ENCODE data around the gene APIP. TPM values are rescaled to one million over a fixed set of nuclear protein-coding genes. Genes with fewer than 3 reads are reported as not detected.

Gene APIP
- polyA plus RNA-seq, 1 donor from 2014 or later: 17.2 TPM

DNA sequence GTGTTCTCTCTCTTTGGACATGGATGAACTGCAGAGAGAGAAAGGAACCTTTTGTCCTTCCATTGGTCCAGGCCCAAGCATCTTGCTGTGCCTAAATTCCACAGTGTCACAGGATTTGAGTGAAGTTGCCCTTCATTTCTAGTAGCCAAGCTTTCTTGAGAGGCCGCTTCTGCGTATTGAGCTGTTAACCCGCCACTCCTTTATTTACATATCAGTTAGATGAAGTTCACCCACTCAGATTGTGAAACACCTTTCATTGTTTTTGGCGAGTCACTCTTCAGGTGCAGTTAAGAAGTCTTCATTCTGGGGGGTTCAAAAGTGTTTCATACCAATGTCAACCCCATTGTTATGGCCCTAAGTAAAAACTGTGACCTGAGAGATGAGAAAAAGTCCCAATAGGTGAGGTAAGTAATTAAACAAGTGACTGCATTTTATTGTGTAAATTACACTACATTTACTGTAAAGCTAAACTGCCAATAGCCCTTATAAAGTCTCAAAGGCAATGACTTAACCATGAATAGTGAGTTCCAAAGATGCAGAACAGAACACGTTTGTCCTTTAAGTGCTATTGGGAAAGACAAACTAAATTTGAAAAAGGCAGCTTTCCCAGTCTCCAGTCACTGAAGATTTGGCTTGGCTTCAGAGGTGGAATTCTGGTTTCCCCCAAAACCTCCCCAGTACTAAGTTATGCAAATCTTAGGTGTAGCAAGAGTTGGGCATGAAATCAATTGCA is 61.0 kb downstream of the APIP start:
- Mint-ChIP-seq H3K4me1 (no peaks in the 10 kb centered on the region), H3K36me3 (peaks cover 1% of the 10 kb centered on the region), H3K27me3 (peaks cover 3% of the 10 kb centered on the region), H3K4me3 (no peak overlapping the region), H3K9me3 (no peaks in the 10 kb centered on the region), H3K27ac (no peak overlapping the region)

DNA sequence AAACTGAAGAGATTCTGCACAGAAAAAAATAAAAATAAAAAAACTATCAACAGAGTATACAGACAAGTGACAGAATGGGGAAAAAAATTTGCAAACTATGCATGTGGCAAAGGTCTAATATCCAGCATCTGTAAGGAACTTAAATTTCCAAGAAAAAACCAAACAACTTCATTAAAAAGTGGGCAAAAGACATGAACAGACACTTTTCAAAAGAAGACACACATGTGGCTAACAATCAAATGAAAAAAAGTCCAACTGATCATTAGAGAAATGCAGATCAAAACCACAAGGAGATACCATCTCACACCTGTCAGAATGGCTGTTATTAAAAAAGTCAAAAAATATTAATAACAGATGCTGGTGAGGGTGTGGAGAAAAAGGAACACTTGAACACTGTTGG is 64.3 kb downstream of the APIP start:
- Mint-ChIP-seq H3K27me3 (peaks cover 4% of the 10 kb centered on the region), H3K36me3 (peaks cover 3% of the 10 kb centered on the region), H3K9me3 (no peaks in the 10 kb centered on the region), H3K4me3 (no peak overlapping the region), H3K27ac (no peak overlapping the region), H3K4me1 (no peaks in the 10 kb centered on the region)

DNA sequence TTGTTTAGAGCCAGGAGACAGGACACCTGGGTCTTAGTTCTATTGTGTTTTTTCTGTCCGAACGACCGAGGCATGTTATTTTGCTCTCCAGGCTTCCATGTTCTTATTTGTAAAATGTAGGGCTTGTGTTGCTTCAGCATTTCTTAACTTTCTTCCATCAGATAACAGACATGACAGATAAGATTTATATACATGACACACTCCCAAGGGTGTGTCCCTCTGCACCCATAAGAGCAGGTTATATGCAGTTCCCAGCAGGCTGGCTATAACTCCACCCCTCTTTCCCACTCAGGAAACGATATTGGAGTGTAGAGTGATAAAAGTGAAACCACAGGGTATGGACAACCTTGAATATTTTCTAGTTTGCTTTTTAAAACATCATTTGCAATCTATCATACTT is 65.8 kb downstream of the APIP start:
- H3K9me3 Mint-ChIP-seq: no peaks in the 10 kb centered on the region
- no peak overlapping the region for H3K27ac Mint-ChIP-seq
- no peaks in the 10 kb centered on the region for H3K4me1 Mint-ChIP-seq
- peaks cover 4% of the 10 kb centered on the region for H3K36me3 Mint-ChIP-seq
- no peak overlapping the region for H3K4me3 Mint-ChIP-seq
- H3K27me3 Mint-ChIP-seq: peaks cover 5% of the 10 kb centered on the region

DNA sequence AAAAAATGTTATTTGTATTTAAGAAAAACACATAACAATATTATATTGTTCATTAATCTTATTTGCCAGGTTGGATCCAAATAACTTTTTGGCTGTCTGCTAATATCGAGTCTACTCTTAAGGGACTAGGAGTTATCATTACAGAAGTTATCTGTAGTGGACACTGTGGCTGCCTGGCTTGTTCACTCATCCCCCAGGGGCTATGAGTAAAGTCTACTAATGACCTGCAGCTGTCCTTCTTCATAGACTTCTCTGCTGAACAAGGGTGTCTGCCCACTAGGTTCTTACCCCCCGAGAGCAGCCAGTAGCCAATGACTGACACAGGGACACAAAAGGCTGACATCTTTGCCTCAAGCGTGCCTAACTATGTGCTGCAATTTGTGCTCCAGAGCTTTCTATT is 69.7 kb downstream of the APIP start:
- H3K4me3 Mint-ChIP-seq: no peak overlapping the region
- H3K4me1 Mint-ChIP-seq: no peaks in the 10 kb centered on the region
- H3K9me3 Mint-ChIP-seq: no peaks in the 10 kb centered on the region
- H3K27ac Mint-ChIP-seq: no peak overlapping the region
- peaks cover 3% of the 10 kb centered on the region for H3K27me3 Mint-ChIP-seq
- H3K36me3 Mint-ChIP-seq: peaks cover 3% of the 10 kb centered on the region

DNA sequence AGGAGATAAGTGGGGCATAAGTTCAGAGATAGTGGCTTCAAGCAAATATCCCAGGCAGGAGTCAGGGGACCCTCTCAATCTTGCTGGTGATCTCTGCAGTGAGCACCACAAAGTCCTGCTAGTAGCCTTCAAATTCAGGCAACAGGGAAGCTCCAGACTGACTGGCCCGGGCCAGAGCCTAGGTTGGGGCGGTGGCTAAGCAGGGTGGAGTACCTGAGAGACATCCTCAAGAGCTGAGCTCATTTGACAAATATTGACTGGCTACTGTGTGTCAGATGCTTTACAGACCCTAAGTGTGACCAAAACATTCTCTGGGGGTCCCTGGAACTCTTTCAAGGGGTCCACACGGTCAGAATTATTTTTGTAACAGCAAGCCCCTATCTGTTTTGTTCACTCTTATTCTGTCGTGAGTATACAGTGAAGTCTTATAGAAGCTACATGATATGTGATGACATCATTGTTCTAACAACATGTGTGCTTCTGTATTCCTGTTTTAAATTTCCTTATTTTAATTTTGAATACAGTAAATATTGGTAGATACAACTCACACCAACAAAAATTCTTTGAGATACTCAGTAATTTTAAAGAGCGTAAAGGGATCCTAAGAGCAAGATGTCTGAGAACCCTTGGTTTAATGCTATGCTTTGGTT is 71.6 kb downstream of the APIP start:
- H3K36me3 Mint-ChIP-seq: peaks cover 3% of the 10 kb centered on the region
- H3K27me3 Mint-ChIP-seq: peaks cover 3% of the 10 kb centered on the region
- no peaks in the 10 kb centered on the region for H3K4me1 Mint-ChIP-seq
- H3K9me3 Mint-ChIP-seq: no peaks in the 10 kb centered on the region
- H3K4me3 Mint-ChIP-seq: no peak overlapping the region
- H3K27ac Mint-ChIP-seq: no peak overlapping the region

DNA sequence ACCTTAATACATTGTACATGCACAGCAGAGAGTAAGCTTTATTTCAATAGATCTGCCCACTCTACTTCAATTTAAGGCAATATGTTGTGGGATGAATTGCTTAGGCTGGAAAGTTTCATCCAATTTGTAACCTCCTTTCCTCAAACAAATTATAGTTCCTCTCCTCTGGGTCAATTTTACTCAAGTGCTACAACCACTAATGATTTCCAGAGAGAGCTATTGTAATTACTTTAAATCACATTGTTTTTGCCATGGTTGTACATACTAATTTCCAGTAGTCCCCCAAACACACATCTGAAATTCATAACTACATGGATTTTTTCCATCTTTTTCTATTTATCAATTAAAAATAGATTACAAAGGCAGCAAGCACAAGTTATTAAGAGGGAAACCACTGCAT is 72.9 kb downstream of the APIP start:
- Mint-ChIP-seq H3K9me3 (no peaks in the 10 kb centered on the region), H3K27me3 (peaks cover 3% of the 10 kb centered on the region), H3K4me3 (no peak overlapping the region), H3K36me3 (peaks cover 3% of the 10 kb centered on the region), H3K4me1 (no peaks in the 10 kb centered on the region), H3K27ac (no peak overlapping the region)

DNA sequence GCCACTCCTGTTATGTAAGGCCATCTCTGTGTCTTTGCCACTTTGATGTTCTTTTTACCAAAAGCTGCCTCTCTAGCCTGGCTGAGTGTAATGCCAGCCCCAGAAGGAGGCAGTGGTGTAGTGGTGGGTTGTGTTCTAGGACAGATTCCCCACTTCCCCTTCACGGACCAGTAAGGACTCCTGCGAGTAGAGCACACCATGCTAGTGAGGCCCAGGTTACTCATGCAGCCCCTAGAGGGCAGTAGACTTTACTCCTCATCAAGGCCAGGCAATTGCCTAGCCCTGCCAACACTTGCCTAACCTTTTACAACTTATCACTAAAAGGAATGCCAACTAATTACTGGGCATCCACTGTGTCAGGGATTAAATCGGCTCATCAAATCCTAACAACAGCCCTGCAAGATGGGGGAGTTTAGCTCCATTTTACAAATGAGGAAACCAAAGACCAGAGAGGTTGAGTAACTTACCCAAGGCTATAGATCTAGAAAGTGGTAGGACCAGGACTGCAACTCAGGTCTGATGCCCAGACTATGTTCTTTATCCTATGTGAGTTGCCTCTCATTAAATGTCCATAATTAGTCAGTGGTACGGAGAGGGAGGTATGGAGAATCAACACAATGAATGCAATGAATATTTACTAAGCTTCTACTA is 75.3 kb downstream of the APIP start:
- Mint-ChIP-seq H3K27me3 (peaks cover 1% of the 10 kb centered on the region), H3K9me3 (no peaks in the 10 kb centered on the region), H3K36me3 (no peaks in the 10 kb centered on the region)

DNA sequence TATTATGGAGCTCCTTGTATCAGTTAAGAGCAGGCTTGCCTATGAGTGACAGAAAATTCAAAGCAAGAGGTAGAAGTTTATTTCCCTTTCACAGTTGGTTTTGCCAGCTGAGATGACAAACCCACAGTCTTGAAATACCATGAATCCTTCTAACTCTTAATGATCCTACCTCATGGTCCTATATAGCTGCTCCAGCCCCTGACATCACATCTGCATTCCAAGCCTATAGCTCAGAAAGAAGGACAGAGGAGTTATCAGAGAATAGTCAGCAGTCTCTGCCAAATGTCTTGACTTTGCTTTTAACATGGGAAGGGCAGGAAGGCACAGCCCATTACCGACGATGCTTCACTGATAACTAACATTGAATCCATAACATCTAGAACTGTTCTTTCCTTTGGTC is 76.2 kb downstream of the APIP start:
- no peak overlapping the region for H3K4me3 Mint-ChIP-seq
- no peaks in the 10 kb centered on the region for H3K36me3 Mint-ChIP-seq
- peaks cover 5% of the 10 kb centered on the region for H3K27me3 Mint-ChIP-seq
- no peak overlapping the region for H3K27ac Mint-ChIP-seq
- H3K9me3 Mint-ChIP-seq: no peaks in the 10 kb centered on the region
- H3K4me1 Mint-ChIP-seq: no peaks in the 10 kb centered on the region

More for the DNA sequence above, 75.3 kb downstream of the APIP start:
- Mint-ChIP-seq H3K4me3 (no peak overlapping the region), H3K4me1 (no peaks in the 10 kb centered on the region), H3K27ac (no peak overlapping the region)

DNA sequence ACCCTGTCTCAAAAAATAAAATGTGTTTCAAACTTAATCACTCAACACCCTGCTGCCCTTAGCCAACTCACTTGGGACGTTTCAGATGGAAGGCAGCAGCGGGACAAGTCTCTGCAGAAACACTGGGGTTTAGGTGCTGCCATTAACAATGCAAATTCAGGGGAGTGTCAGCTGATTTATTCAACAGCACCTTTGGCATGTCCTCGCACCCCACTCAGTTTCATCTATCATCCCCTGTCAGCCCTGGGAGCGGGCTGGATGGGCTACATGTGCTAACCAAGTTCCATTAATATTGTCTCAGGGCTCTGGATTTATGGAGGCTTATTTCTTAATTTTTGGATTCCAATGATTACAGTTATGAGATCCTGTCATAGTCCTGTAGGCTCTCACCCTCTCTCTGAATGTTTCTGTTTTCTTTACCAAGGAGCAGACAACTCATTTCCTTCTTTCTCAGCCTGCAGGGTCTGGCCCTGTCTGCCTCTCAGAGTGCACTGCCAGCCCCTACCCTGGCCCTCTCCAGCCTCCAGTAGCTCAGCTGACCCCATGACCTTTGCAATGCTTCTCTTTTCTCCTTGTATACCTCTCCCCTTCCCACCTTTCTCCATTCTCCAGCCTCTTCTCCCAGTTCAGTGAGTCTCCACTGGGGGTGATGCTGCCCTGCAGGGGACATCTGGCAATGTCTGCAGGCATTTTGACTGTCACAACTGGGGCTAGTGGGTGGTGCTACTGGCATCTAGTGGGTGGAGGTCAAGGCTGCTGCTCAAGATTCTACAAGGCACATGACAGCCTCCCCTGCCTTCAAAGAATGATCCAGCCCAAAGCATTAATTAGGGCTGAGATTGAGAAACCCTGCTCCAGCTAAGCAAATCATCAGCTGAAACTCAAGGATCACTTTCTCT is 79.0 kb downstream of the APIP start:
- H3K36me3 Mint-ChIP-seq: no peaks in the 10 kb centered on the region

DNA sequence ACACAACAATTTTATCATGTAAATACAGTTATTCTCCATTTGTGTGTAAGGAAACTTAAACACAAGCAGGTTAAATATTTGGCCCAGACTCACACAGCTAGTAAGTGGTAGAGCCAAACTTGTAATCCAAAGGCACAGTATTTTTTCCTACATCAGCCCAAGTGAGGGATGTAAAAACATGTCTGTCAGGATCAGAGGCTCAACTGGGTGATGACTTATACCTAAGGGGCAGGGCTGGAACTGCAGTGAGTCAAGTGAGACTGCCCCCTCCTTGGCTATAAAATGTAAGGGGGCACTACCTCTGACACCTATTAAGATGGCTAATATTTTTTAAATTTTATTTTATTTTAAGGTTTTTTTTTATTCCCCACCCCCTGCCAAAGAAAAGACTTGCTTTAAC is 82.6 kb downstream of the APIP start:
- Mint-ChIP-seq H3K27ac (no peak overlapping the region), H3K9me3 (peaks cover 0 to 1% (median 0%) of the 10 kb centered on the region in 3 donors), H3K4me1 (no peaks in the 10 kb centered on the region), H3K27me3 (peaks cover 3% of the 10 kb centered on the region), H3K4me3 (no peak overlapping the region), H3K36me3 (no peaks in the 10 kb centered on the region)

More for the DNA sequence above, 79.0 kb downstream of the APIP start:
- H3K4me1 Mint-ChIP-seq: no peaks in the 10 kb centered on the region
- H3K27me3 Mint-ChIP-seq: peaks cover 4% of the 10 kb centered on the region
- H3K27ac Mint-ChIP-seq: no peak overlapping the region
- H3K4me3 Mint-ChIP-seq: no peak overlapping the region
- no peaks in the 10 kb centered on the region for H3K9me3 Mint-ChIP-seq

Other genes with a start within 250 kb of the APIP start
- gene PDHX, start 239 bp upstream of the APIP start, polyA plus RNA-seq: 13.1 TPM
- gene CD44, start 222.8 kb upstream of the APIP start, polyA plus RNA-seq: 176 TPM

Data from IgD-negative memory B cell (primary cell).